Liver (tissue), 9 donors: ENCODE measurements around the gene ADCY2. TPM values are rescaled to one million over a fixed set of nuclear protein-coding genes. Genes with fewer than 3 reads are reported as not detected.

Experiments used
- DNase-seq: peaks from one replicate; pipeline ENCODE4 v3.0.0-alpha.2; 2017; ENCODE audit warnings: low spot score
- H3K27ac ChIP-seq, 2 donors: one replicate each; pipeline ENCODE4 v1.7.0; 2013; ENCODE audit warnings: inconsistent platforms in 2 of 2, low read length in 2 of 2, control low read depth in 1 of 2, low read depth in 1 of 2, mild to moderate bottlenecking in 1 of 2
- H3K27me3 ChIP-seq, 4 donors: one replicate each; pipeline versions ENCODE4 v1.6.1 to v1.7.0; 2013; ENCODE audit warnings: low read length in 3 of 4, inconsistent platforms in 1 of 4, mild to moderate bottlenecking in 1 of 4, moderate library complexity in 1 of 4; ENCODE audit not compliant: control insufficient read depth in 4 of 4, insufficient read depth in 4 of 4
- H3K36me3 ChIP-seq, 4 donors: one replicate each; pipeline versions ENCODE4 v1.6.1 to v1.7.0; 2013; ENCODE audit warnings: low read length in 3 of 4, mild to moderate bottlenecking in 3 of 4, low read depth in 1 of 4, moderate library complexity in 1 of 4; ENCODE audit not compliant: control insufficient read depth in 4 of 4, insufficient read depth in 3 of 4
- H3K4me1 ChIP-seq, 4 donors: one replicate each; pipeline versions ENCODE4 v1.6.1 to v1.7.0; 2013; ENCODE audit warnings: low read length in 3 of 4, mild to moderate bottlenecking in 3 of 4, moderate library complexity in 1 of 4; ENCODE audit not compliant: control insufficient read depth in 4 of 4, insufficient read depth in 4 of 4
- H3K4me3 ChIP-seq, 3 donors: one replicate each; pipeline versions ENCODE4 v1.6.1 to v1.7.0; 2013; ENCODE audit warnings: low read length in 3 of 3, control low read depth in 1 of 3, low read depth in 1 of 3, mild to moderate bottlenecking in 1 of 3
- H3K9ac ChIP-seq, 2 donors: one replicate each; pipeline ENCODE4 v1.7.0; 2013; ENCODE audit warnings: low read length in 2 of 2, mild to moderate bottlenecking in 2 of 2, moderate library complexity in 2 of 2, control low read depth in 1 of 2, low read depth in 1 of 2
- H3K9me3 ChIP-seq, 4 donors: one replicate each; pipeline versions ENCODE4 v1.6.1 to v1.7.0; 2013; ENCODE audit warnings: low read length in 3 of 4; ENCODE audit not compliant: control insufficient read depth in 4 of 4
- ATF3 ChIP-seq: IDR thresholded peaks from 2 replicates; pipeline ENCODE4 v1.6.1; 2016; ENCODE audit warnings: antibody characterized with exemption
- CTCF ChIP-seq: fragments of 150-350 bp; IDR thresholded peaks from 2 replicates; pipeline ENCODE4 v1.5.1; 2017; ENCODE audit warnings: improper control_type of control experiment, low read depth, low read length; ENCODE audit not compliant: missing input control
- EGR1 ChIP-seq, 2 donors: IDR thresholded peaks; 2 replicates each; pipeline ENCODE4 v1.6.1; 2016 to 2018; ENCODE audit warnings: antibody characterized with exemption in 2 of 2, low read depth in 2 of 2
- FOXA2 ChIP-seq: IDR thresholded peaks from 2 replicates; pipeline ENCODE4 v1.6.1; 2016; ENCODE audit warnings: antibody characterized with exemption
- GABPA ChIP-seq, 2 donors: IDR thresholded peaks in 1 of 2; conservative IDR thresholded peaks in 1 of 2; 2 replicates each; pipeline ENCODE4 v1.6.1; 2016; ENCODE audit warnings: antibody characterized with exemption in 2 of 2, mild to moderate bottlenecking in 1 of 2, moderate library complexity in 1 of 2
- HNF4A ChIP-seq, 2 donors: conservative IDR thresholded peaks; 2 replicates each; pipeline ENCODE4 v1.6.1; 2016; ENCODE audit warnings: antibody characterized with exemption in 2 of 2, mild to moderate bottlenecking in 2 of 2
- HNF4G ChIP-seq: IDR thresholded peaks from 2 replicates; pipeline ENCODE4 v1.6.1; 2016; ENCODE audit warnings: antibody characterized with exemption
- JUND ChIP-seq, 2 donors: IDR thresholded peaks; 2 replicates each; pipeline ENCODE4 v1.6.1; 2016; ENCODE audit warnings: antibody characterized with exemption in 2 of 2
- MAX ChIP-seq: IDR thresholded peaks from 2 replicates; pipeline ENCODE4 v1.6.1; 2016; ENCODE audit warnings: antibody characterized with exemption
- NR2F2 ChIP-seq: IDR thresholded peaks from 2 replicates; pipeline ENCODE4 v1.6.1; 2016; ENCODE audit warnings: antibody characterized with exemption
- RAD21 ChIP-seq, 2 donors: IDR thresholded peaks; 2 replicates each; pipeline ENCODE4 v1.6.1; 2016; ENCODE audit warnings: antibody characterized with exemption in 2 of 2, mild to moderate bottlenecking in 2 of 2
- REST ChIP-seq: IDR thresholded peaks from 2 replicates; pipeline ENCODE4 v1.6.1; 2016; ENCODE audit warnings: antibody characterized with exemption, mild to moderate bottlenecking
- RXRA ChIP-seq, 2 donors: IDR thresholded peaks; 2 replicates each; pipeline ENCODE4 v1.6.1; 2017 to 2018; ENCODE audit warnings: antibody characterized with exemption in 2 of 2, mild to moderate bottlenecking in 1 of 2
- SP1 ChIP-seq: IDR thresholded peaks from 2 replicates; pipeline ENCODE4 v1.6.1; 2018; ENCODE audit warnings: antibody characterized with exemption, mild to moderate bottlenecking
- TAF1 ChIP-seq: conservative IDR thresholded peaks from 2 replicates; pipeline ENCODE4 v1.6.1; 2016; ENCODE audit warnings: antibody characterized with exemption, mild to moderate bottlenecking
- YY1 ChIP-seq: IDR thresholded peaks from 2 replicates; pipeline ENCODE4 v1.6.1; 2016; ENCODE audit warnings: antibody characterized with exemption, mild to moderate bottlenecking
- ZBTB33 ChIP-seq: IDR thresholded peaks from 2 replicates; pipeline ENCODE4 v1.6.1; 2016; ENCODE audit warnings: antibody characterized with exemption
- WGBS: extraction: QIAGEN DNeasy Blood & Tissue Kit; methylation state at CpG from one replicate; pipeline ENCODE4 v1.1.7; 2013; 5-methylcytosine and 5-hydroxymethylcytosine counted together
- polyA plus RNA-seq, 2 donors: library from polyadenylated mRNA; stranded (reverse) in 1 of 2; unstranded in 1 of 2; fragments of 200-250 nt in 1 of 2; fragments of >200 nt in 1 of 2; fragmentation: Nextera tagmentation in 1 of 2; extraction: Ambion mirVana in 1 of 2; gene quantifications; one replicate each; pipeline versions ENCODE4 v1.2.1 to v1.2.3, GENCODE V29; 2013 to 2015
- total RNA-seq, 2 donors: library from RNA; depleted of rRNA; stranded (reverse); fragments of >200 nt; gene quantifications; one replicate each; pipeline ENCODE4 v1.2.3, GENCODE V29; 2014
- donor health status: healthy.
- donor health status: healthy.
- donor health status: healthy.
- donor health status: healthy.
- donor health status: healthy.

The ADCY2 gene
- total and polyA plus RNA-seq, 4 donors, result not detected

- TF ChIP-seq GABPA (IDR thresholded peaks at IDR 0.05 in 1 of 2, conservative IDR thresholded peaks at IDR 0.05 in 1 of 2) (no peak), MAX (no peak), SP1 (no peak), RAD21 (IDR thresholded peaks at IDR 0.05) (no peak), JUND (IDR thresholded peaks at IDR 0.05) (no peak), YY1 (no peak), RXRA (IDR thresholded peaks at IDR 0.05) (no peak), ZBTB33 (no peak), HNF4A (conservative IDR thresholded peaks at IDR 0.05) (no peak), NR2F2 (no peak), EGR1 (IDR thresholded peaks at IDR 0.05; ENCODE audit: low read depth in 2 of 2) (no peak), TAF1 (no peak)
- Histone ChIP-seq H3K27me3 (no peaks in the 10 kb centered on the region), H3K36me3 (no peaks in the 10 kb centered on the region), H3K9ac (no peak overlapping the region), H3K27ac (no peak overlapping the region), H3K4me1 (no peaks in the 10 kb centered on the region), H3K9me3 (no peaks in the 10 kb centered on the region), H3K4me3 (no peak overlapping the region)
- DNase-seq, result no peak
- WGBS, result 78% methylated on average over 2 of the region's 2 CpGs
These were observed 13.3 kb upstream of the ADCY2 start for GRCh38 chr5:7382588-7382987.

GRCh38 chr5:7385681-7386080, 10.3 kb upstream of the ADCY2 start:
- Histone ChIP-seq H3K27me3 (no peaks in the 10 kb centered on the region), H3K4me1 (no peaks in the 10 kb centered on the region), H3K36me3 (no peaks in the 10 kb centered on the region), H3K9me3 (no peaks in the 10 kb centered on the region), H3K9ac (no peak overlapping the region), H3K4me3 (no peak overlapping the region), H3K27ac (no peak overlapping the region)
- WGBS, result 84% methylated on average over 6 of the region's 6 CpGs
- DNase-seq, result no peak
- TF ChIP-seq HNF4G, result no peak
- TF ChIP-seq NR2F2, result no peak
- TF ChIP-seq MAX, result no peak
- no peak for TF ChIP-seq HNF4A (conservative IDR thresholded peaks at IDR 0.05)
- TF ChIP-seq CTCF, result no peak
- no peak for TF ChIP-seq SP1

GRCh38 chr5:7388553-7388952, 7.4 kb upstream of the ADCY2 start:
- H3K36me3 ChIP-seq, result no peaks in the 10 kb centered on the region
- H3K9ac ChIP-seq, result no peak overlapping the region
- no peaks in the 10 kb centered on the region for H3K4me1 ChIP-seq
- no peaks in the 10 kb centered on the region for H3K9me3 ChIP-seq
- no peak for DNase-seq
- no peak for TF ChIP-seq SP1
- no peak for TF ChIP-seq FOXA2
- no peak for TF ChIP-seq NR2F2
- TF ChIP-seq RXRA (IDR thresholded peaks at IDR 0.05), result no peak
- no peak for TF ChIP-seq RAD21 (IDR thresholded peaks at IDR 0.05)
- no peak for TF ChIP-seq HNF4G
- TF ChIP-seq ZBTB33, result no peak
- TF ChIP-seq HNF4A (conservative IDR thresholded peaks at IDR 0.05), result no peak
- TF ChIP-seq ATF3, result no peak
- no peak for TF ChIP-seq REST
- no peak for TF ChIP-seq JUND (IDR thresholded peaks at IDR 0.05)
- no peak for TF ChIP-seq TAF1
- no peak for TF ChIP-seq YY1
- H3K4me3 ChIP-seq, result no peak overlapping the region
- no peak overlapping the region for H3K27ac ChIP-seq
- H3K27me3 ChIP-seq, result no peaks in the 10 kb centered on the region
- 69% methylated on average over 3 of the region's 3 CpGs for WGBS
